ENCODE data around the gene CDKN2A. TPM values are rescaled to one million over a fixed set of nuclear protein-coding genes. Genes with fewer than 3 reads are reported as not detected.

The CDKN2A gene
- total and polyA plus RNA-seq, 9 of the 15 experiments (the other 6 are each of a cell fraction or from before 2014, with no cell fraction given): not detected

DNA sequence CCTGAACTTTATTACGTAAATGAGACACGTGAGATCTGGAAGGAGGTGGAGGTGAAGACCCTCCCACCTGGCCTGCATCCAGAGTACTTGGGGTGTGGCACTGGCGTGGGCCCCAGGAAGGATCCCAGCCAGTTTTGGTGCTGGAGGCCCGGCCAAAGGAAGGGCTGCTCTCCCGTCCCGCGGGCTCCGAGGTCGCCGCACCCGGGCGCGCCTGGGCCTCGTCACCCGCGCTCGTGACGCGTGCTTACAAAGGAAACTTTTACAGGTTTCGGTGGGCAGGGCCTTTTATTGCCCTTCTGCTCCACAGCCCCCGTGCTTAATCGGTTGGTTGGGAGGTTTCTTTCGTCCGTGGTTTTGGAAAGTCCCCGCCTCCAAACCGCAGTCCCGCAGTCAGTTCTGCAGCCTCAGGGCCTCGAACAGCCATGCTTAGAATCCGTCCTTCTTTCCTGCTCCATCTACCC, 29.2 kb downstream of the CDKN2A start:
- Histone ChIP-seq H3K4me2 (ENCODE audit: insufficient read depth, low read length) (no peak overlapping the region), H3K36me3 (ENCODE audit: control insufficient read depth, insufficient read depth, low read length) (no peaks in the 10 kb centered on the region), H3K9me3 (replicated peaks; ENCODE audit: control insufficient read depth, insufficient read depth, low read depth, low read length) (no peaks in the 10 kb centered on the region), H2AFZ (ENCODE audit: low read depth, low read length) (no peak overlapping the region), H3K9me1 (ENCODE audit: control insufficient read depth, insufficient read depth, low read length) (no peaks in the 10 kb centered on the region), H3K4me1 (replicated peaks in 1 of 2; ENCODE audit: control insufficient read depth in 2 of 2, insufficient read depth in 2 of 2, low read length in 2 of 2) (no peaks in the 10 kb centered on the region), H3K79me2 (ENCODE audit: control insufficient read depth, insufficient read depth, low read length) (no peaks in the 10 kb centered on the region), H4K20me1 (replicated peaks; ENCODE audit: control insufficient read depth, insufficient read depth, low read length) (no peaks in the 10 kb centered on the region), H3K9ac (ENCODE audit: insufficient read depth in 1 of 2, low read depth in 2 of 2, low read length in 2 of 2) (no peak overlapping the region), H3K27me3 (ENCODE audit: control insufficient read depth in 2 of 2, insufficient read depth in 2 of 2, low read length in 2 of 2) (no peaks in the 10 kb centered on the region), H3K4me3 (no peak overlapping the region), H3K27ac (ENCODE audit: extremely low read depth, low read depth, low read length) (no peak overlapping the region)
- DNase-seq (ENCODE audit: extremely low read depth in 1 of 4, low spot score in 3 of 4) (no peak), FAIRE-seq (no peak), ATAC-seq (no peak)
- in situ Hi-C loops (cut with MboI): no loop called here
- POLR2A ChIA-PET: no interaction called here
- intact Hi-C loops (cut with micrococcal nuclease): no loop called here
- no CpG with 5 or more reads among the region's 29 CpGs for WGBS (ENCODE audit: insufficient coverage, low coverage, missing lambda C conversion rate)
- no TSS peak for BruUV-seq (replicated peaks)
- CTCF ChIA-PET (ENCODE audit: low intra/inter-chr PET ratio): no interaction called here
- TF ChIP-seq FOXA1 (IDR thresholded peaks at IDR 0.05; ENCODE audit: borderline replicate concordance): no peak
- no peak for TF ChIP-seq ARNT (IDR thresholded peaks at IDR 0.05)
- TF ChIP-seq, protein P1, sequence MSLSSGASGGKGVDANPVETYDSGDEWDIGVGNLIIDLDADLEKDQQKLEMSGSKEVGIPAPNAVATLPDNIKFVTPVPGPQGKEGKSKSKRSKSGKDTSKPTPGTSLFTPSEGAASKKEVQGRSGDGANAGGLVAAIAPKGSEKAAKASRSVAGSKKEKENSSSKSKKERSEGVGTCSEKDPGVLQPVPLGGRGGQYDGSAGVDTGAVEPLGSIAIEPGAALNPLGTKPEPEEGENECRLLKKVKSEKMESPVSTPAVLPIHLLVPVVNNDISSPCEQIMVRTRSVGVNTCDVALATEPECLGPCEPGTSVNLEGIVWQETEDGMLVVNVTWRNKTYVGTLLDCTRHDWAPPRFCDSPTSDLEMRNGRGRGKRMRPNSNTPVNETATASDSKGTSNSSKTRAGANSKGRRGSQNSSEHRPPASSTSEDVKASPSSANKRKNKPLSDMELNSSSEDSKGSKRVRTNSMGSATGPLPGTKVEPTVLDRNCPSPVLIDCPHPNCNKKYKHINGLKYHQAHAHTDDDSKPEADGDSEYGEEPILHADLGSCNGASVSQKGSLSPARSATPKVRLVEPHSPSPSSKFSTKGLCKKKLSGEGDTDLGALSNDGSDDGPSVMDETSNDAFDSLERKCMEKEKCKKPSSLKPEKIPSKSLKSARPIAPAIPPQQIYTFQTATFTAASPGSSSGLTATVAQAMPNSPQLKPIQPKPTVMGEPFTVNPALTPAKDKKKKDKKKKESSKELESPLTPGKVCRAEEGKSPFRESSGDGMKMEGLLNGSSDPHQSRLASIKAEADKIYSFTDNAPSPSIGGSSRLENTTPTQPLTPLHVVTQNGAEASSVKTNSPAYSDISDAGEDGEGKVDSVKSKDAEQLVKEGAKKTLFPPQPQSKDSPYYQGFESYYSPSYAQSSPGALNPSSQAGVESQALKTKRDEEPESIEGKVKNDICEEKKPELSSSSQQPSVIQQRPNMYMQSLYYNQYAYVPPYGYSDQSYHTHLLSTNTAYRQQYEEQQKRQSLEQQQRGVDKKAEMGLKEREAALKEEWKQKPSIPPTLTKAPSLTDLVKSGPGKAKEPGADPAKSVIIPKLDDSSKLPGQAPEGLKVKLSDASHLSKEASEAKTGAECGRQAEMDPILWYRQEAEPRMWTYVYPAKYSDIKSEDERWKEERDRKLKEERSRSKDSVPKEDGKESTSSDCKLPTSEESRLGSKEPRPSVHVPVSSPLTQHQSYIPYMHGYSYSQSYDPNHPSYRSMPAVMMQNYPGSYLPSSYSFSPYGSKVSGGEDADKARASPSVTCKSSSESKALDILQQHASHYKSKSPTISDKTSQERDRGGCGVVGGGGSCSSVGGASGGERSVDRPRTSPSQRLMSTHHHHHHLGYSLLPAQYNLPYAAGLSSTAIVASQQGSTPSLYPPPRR (CRISPR knock-in tag; IDR thresholded peaks at IDR 0.05; ENCODE audit: borderline replicate concordance): no peak
- TF ChIP-seq, protein P2, sequence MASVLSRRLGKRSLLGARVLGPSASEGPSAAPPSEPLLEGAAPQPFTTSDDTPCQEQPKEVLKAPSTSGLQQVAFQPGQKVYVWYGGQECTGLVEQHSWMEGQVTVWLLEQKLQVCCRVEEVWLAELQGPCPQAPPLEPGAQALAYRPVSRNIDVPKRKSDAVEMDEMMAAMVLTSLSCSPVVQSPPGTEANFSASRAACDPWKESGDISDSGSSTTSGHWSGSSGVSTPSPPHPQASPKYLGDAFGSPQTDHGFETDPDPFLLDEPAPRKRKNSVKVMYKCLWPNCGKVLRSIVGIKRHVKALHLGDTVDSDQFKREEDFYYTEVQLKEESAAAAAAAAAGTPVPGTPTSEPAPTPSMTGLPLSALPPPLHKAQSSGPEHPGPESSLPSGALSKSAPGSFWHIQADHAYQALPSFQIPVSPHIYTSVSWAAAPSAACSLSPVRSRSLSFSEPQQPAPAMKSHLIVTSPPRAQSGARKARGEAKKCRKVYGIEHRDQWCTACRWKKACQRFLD (CRISPR knock-in tag; IDR thresholded peaks at IDR 0.05): no peak
- no peak for TF ChIP-seq RB1 (IDR thresholded peaks at IDR 0.05; ENCODE audit: low read depth)
- TF ChIP-seq KLF10 (CRISPR knock-in tag; IDR thresholded peaks at IDR 0.05): no peak
- TF ChIP-seq PHF8 (IDR thresholded peaks at IDR 0.05; ENCODE audit: borderline replicate concordance, low read length): no peak
- TF ChIP-seq CREBBP (IDR thresholded peaks at IDR 0.05; ENCODE audit: low read depth, low read length): no peak
- TF ChIP-seq, protein P3, sequence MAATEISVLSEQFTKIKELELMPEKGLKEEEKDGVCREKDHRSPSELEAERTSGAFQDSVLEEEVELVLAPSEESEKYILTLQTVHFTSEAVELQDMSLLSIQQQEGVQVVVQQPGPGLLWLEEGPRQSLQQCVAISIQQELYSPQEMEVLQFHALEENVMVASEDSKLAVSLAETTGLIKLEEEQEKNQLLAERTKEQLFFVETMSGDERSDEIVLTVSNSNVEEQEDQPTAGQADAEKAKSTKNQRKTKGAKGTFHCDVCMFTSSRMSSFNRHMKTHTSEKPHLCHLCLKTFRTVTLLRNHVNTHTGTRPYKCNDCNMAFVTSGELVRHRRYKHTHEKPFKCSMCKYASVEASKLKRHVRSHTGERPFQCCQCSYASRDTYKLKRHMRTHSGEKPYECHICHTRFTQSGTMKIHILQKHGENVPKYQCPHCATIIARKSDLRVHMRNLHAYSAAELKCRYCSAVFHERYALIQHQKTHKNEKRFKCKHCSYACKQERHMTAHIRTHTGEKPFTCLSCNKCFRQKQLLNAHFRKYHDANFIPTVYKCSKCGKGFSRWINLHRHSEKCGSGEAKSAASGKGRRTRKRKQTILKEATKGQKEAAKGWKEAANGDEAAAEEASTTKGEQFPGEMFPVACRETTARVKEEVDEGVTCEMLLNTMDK (IDR thresholded peaks at IDR 0.05; ENCODE audit: borderline replicate concordance, insufficient read depth, low read depth, low read length, poor library complexity, severe bottlenecking): no peak
- TF ChIP-seq GABPB1 (CRISPR knock-in tag; IDR thresholded peaks at IDR 0.05): no peak
- TF ChIP-seq MYC (IDR thresholded peaks at IDR 0.05; ENCODE audit: low read depth, low read length): no peak
- no peak for TF ChIP-seq MYC (CRISPR knock-in tag; IDR thresholded peaks at IDR 0.05; ENCODE audit: borderline replicate concordance, low read depth)
- TF ChIP-seq, protein P4, sequence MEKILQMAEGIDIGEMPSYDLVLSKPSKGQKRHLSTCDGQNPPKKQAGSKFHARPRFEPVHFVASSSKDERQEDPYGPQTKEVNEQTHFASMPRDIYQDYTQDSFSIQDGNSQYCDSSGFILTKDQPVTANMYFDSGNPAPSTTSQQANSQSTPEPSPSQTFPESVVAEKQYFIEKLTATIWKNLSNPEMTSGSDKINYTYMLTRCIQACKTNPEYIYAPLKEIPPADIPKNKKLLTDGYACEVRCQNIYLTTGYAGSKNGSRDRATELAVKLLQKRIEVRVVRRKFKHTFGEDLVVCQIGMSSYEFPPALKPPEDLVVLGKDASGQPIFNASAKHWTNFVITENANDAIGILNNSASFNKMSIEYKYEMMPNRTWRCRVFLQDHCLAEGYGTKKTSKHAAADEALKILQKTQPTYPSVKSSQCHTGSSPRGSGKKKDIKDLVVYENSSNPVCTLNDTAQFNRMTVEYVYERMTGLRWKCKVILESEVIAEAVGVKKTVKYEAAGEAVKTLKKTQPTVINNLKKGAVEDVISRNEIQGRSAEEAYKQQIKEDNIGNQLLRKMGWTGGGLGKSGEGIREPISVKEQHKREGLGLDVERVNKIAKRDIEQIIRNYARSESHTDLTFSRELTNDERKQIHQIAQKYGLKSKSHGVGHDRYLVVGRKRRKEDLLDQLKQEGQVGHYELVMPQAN (IDR thresholded peaks at IDR 0.05; ENCODE audit: borderline replicate concordance): no peak

Data from K562 (cell line).